ENCODE results near the gene TTYH2.

DNA sequence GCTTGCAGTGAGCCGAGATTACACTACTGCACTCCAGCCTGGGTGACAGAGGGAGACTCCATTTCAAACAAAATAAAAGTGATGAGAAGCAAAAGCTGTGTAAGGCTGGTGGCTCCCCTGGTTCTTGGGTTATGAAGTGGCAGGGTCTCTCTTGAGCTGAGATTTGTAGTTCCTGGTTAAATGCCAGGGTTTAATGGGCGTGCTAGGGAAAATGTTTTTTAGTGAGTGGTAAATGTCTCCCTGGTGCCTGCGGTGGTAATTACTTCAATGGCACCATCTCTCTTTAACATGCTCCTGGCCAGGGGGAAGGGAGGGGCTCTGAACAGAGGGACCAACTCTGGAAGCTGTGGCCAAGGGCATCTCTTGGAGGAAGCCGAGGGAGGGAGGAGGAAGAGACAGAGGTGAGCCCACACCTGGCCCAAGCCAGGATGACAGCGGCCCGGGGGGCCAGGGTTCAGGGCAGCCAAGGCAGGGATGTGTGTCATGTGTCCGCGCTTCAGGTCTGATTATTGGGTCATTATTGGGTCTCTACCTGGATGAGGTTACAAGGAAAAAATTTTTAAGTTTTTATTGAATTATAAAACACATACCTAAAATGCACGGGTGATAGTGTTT lies 27.7 kb upstream of the TTYH2 start:
- TF ChIP-seq, protein P1, sequence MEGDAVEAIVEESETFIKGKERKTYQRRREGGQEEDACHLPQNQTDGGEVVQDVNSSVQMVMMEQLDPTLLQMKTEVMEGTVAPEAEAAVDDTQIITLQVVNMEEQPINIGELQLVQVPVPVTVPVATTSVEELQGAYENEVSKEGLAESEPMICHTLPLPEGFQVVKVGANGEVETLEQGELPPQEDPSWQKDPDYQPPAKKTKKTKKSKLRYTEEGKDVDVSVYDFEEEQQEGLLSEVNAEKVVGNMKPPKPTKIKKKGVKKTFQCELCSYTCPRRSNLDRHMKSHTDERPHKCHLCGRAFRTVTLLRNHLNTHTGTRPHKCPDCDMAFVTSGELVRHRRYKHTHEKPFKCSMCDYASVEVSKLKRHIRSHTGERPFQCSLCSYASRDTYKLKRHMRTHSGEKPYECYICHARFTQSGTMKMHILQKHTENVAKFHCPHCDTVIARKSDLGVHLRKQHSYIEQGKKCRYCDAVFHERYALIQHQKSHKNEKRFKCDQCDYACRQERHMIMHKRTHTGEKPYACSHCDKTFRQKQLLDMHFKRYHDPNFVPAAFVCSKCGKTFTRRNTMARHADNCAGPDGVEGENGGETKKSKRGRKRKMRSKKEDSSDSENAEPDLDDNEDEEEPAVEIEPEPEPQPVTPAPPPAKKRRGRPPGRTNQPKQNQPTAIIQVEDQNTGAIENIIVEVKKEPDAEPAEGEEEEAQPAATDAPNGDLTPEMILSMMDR (IDR thresholded peaks at IDR 0.05): no peak
- TF ChIP-seq POLR2A (IDR thresholded peaks at IDR 0.05): no peak
